HFFc6 (cell line): ENCODE results near the gene SMG1. TPM values are rescaled to one million over a fixed set of nuclear protein-coding genes. Genes with fewer than 3 reads are reported as not detected.
"Not testable (repeated sequence)": the region's sequence is repeated elsewhere in the genome, so short reads cannot be mapped to it uniquely, and the experiment has no call there.

Source experiments
- DNase-seq: peaks from one replicate; pipeline ENCODE4 v3.0.0-alpha.2; 2018
- H3K27ac Mint-ChIP-seq: 2 replicates; pipeline ENCODE4 v1.8.0; 2020; ENCODE audit warnings: mild to moderate bottlenecking, mixed read lengths
- H3K27me3 Mint-ChIP-seq: 2 replicates; pipeline ENCODE4 v1.8.0; 2021; ENCODE audit warnings: mild to moderate bottlenecking, moderate library complexity, mixed read lengths; ENCODE audit not compliant: insufficient read depth
- H3K36me3 Mint-ChIP-seq: 2 replicates; pipeline ENCODE4 v1.8.0; 2021; ENCODE audit warnings: low read depth, mixed read lengths
- H3K4me1 Mint-ChIP-seq: 2 replicates; pipeline ENCODE4 v1.8.0; 2020; ENCODE audit warnings: low read depth, mixed read lengths
- H3K4me3 Mint-ChIP-seq: 2 replicates; pipeline ENCODE4 v1.8.0; 2020; ENCODE audit warnings: mild to moderate bottlenecking, moderate library complexity, mixed read lengths
- H3K9me3 Mint-ChIP-seq: 2 replicates; pipeline ENCODE4 v1.8.0; 2020; ENCODE audit warnings: mild to moderate bottlenecking, mixed read lengths
- CTCF ChIP-seq: fragments of 200-600 bp; sonication (generic); IDR thresholded peaks from 2 replicates; pipeline ENCODE4 v1.5.0; 2021; ENCODE audit warnings: antibody characterized with exemption, mild to moderate bottlenecking
- total RNA-seq, 6 experiments: library from RNA; stranded (reverse); fragmentation: NEBNext Ultra II Directional; extraction: Animal tissue kit (Norgen Biotek cat#: 25700); gene quantifications; 2 replicates in 1 of 6; 3 replicates in 5 of 6; pipeline ENCODE4 v1.2.3, GENCODE V29; 2021

Gene SMG1
- total RNA-seq, 6 experiments from 2014 or later: 31.3 to 43.0 (median 35.4) TPM

GRCh38 chr16:18932243-18932987, 6.2 kb upstream of the SMG1 start:
- no peaks in the 10 kb centered on the region for H3K36me3 Mint-ChIP-seq
- H3K27me3 Mint-ChIP-seq: peaks cover 12% of the 10 kb centered on the region; the same call in 1 of the 2 replicates
- no peaks in the 10 kb centered on the region for H3K9me3 Mint-ChIP-seq
- peak; percentile 68 for DNase-seq
- H3K4me1 Mint-ChIP-seq: peaks cover 18% of the 10 kb centered on the region
- TF ChIP-seq CTCF: no peak
- H3K27ac Mint-ChIP-seq: peak overlapping the region; percentile 51; the same call in 1 of the 2 replicates
- H3K4me3 Mint-ChIP-seq: peak overlapping the region; percentile 41

GRCh38 chr16:18931756-18932155, 5.5 kb upstream of the SMG1 start:
- Mint-ChIP-seq H3K27ac (no peak overlapping the region), H3K36me3 (no peaks in the 10 kb centered on the region), H3K4me3 (no peak overlapping the region), H3K4me1 (peaks cover 20% of the 10 kb centered on the region), H3K27me3 (peaks cover 7% of the 10 kb centered on the region; the same call in 1 of the 2 replicates), H3K9me3 (no peaks in the 10 kb centered on the region)
- no peak for DNase-seq
- TF ChIP-seq CTCF: no peak

- not testable (repeated sequence) for H3K27me3 Mint-ChIP-seq, H3K36me3 Mint-ChIP-seq, DNase-seq, H3K9me3 Mint-ChIP-seq, H3K4me3 Mint-ChIP-seq, H3K27ac Mint-ChIP-seq
- H3K4me1 Mint-ChIP-seq: peaks cover 24% of the 10 kb centered on the region
Observed at GRCh38 chr16:18930095-18930494, 3.9 kb upstream of the SMG1 start.

- H3K4me3 Mint-ChIP-seq, H3K9me3 Mint-ChIP-seq: not testable (repeated sequence)
Observed at GRCh38 chr16:18928073-18928472, 1.9 kb upstream of the SMG1 start.

GRCh38 chr16:18925215-18925985, 808 bp downstream of the SMG1 start:
- H3K4me1 Mint-ChIP-seq: peaks cover 27% of the 10 kb centered on the region
- H3K4me3 Mint-ChIP-seq: peak overlapping the region; percentile 96
- H3K9me3 Mint-ChIP-seq, H3K36me3 Mint-ChIP-seq, H3K27me3 Mint-ChIP-seq: not testable (repeated sequence)
- DNase-seq: peak; percentile 25
- H3K27ac Mint-ChIP-seq: peak overlapping the region; percentile 90

More at GRCh38 chr16:18928073-18928472, 1.9 kb upstream of the SMG1 start:
- not testable (repeated sequence) for H3K36me3 Mint-ChIP-seq, DNase-seq, H3K27me3 Mint-ChIP-seq, H3K27ac Mint-ChIP-seq
- H3K4me1 Mint-ChIP-seq: peaks cover 37% of the 10 kb centered on the region

- not testable (repeated sequence) for H3K36me3 Mint-ChIP-seq, H3K9me3 Mint-ChIP-seq, H3K27me3 Mint-ChIP-seq, DNase-seq
- Mint-ChIP-seq H3K27ac (peak overlapping the region; percentile 51; the same call in 1 of the 2 replicates), H3K4me3 (peak overlapping the region; percentile 96), H3K4me1 (peaks cover 27% of the 10 kb centered on the region)
Observed at GRCh38 chr16:18923935-18924334, 2.3 kb downstream of the SMG1 start.

- H3K4me3 Mint-ChIP-seq, H3K9me3 Mint-ChIP-seq, DNase-seq, H3K36me3 Mint-ChIP-seq, H3K27me3 Mint-ChIP-seq, H3K27ac Mint-ChIP-seq: not testable (repeated sequence)
- H3K4me1 Mint-ChIP-seq: peaks cover 27% of the 10 kb centered on the region
Observed at GRCh38 chr16:18923124-18923523, 3.1 kb downstream of the SMG1 start.

GRCh38 chr16:18909585-18909984, 16.6 kb downstream of the SMG1 start:
- not testable (repeated sequence) for H3K4me1 Mint-ChIP-seq, H3K36me3 Mint-ChIP-seq, H3K4me3 Mint-ChIP-seq, DNase-seq, H3K27me3 Mint-ChIP-seq, H3K9me3 Mint-ChIP-seq, H3K27ac Mint-ChIP-seq

GRCh38 chr16:18908716-18909115, 17.5 kb downstream of the SMG1 start:
- DNase-seq, H3K27me3 Mint-ChIP-seq, H3K9me3 Mint-ChIP-seq, H3K36me3 Mint-ChIP-seq, H3K27ac Mint-ChIP-seq, H3K4me1 Mint-ChIP-seq, H3K4me3 Mint-ChIP-seq: not testable (repeated sequence)

GRCh38 chr16:18902778-18903177, 23.4 kb downstream of the SMG1 start:
- not testable (repeated sequence) for H3K36me3 Mint-ChIP-seq, H3K27me3 Mint-ChIP-seq, H3K4me3 Mint-ChIP-seq, H3K27ac Mint-ChIP-seq, DNase-seq, H3K9me3 Mint-ChIP-seq
- peaks cover 22% of the 10 kb centered on the region for H3K4me1 Mint-ChIP-seq

- H3K4me1 Mint-ChIP-seq: peaks cover 22% of the 10 kb centered on the region
- DNase-seq, H3K36me3 Mint-ChIP-seq, H3K4me3 Mint-ChIP-seq, H3K27me3 Mint-ChIP-seq, H3K9me3 Mint-ChIP-seq, H3K27ac Mint-ChIP-seq: not testable (repeated sequence)
Observed at GRCh38 chr16:18902044-18902443, 24.2 kb downstream of the SMG1 start.

- H3K27me3 Mint-ChIP-seq, DNase-seq, H3K36me3 Mint-ChIP-seq, H3K9me3 Mint-ChIP-seq, H3K27ac Mint-ChIP-seq, H3K4me3 Mint-ChIP-seq: not testable (repeated sequence)
- H3K4me1 Mint-ChIP-seq: peaks cover 17% of the 10 kb centered on the region
Observed at GRCh38 chr16:18901194-18901593, 25.0 kb downstream of the SMG1 start.
